Glutamatergic neuron (in vitro differentiated cells): ENCODE measurements around the gene SLC38A10. TPM values are rescaled to one million over a fixed set of nuclear protein-coding genes. Genes with fewer than 3 reads are reported as not detected.

Source experiments
- DNase-seq: peaks from one replicate; pipeline ENCODE4 v3.0.0; 2022
- H3K27ac Mint-ChIP-seq: one replicate; pipeline ENCODE4 v1.8.0; 2020; ENCODE audit warnings: mild to moderate bottlenecking, mixed read lengths, inconsistent platforms; ENCODE audit not compliant: unreplicated experiment
- H3K27me3 Mint-ChIP-seq: one replicate; pipeline ENCODE4 v1.8.0; 2020; ENCODE audit warnings: mild to moderate bottlenecking, moderate library complexity, mixed read lengths, inconsistent platforms; ENCODE audit not compliant: unreplicated experiment
- H3K36me3 Mint-ChIP-seq: one replicate; pipeline ENCODE4 v1.8.0; 2020; ENCODE audit warnings: mild to moderate bottlenecking, mixed read lengths, inconsistent platforms; ENCODE audit not compliant: unreplicated experiment
- H3K4me1 Mint-ChIP-seq: one replicate; pipeline ENCODE4 v1.8.0; 2020; ENCODE audit warnings: mild to moderate bottlenecking, low read depth, mixed read lengths, inconsistent platforms; ENCODE audit not compliant: unreplicated experiment
- H3K4me3 Mint-ChIP-seq: one replicate; pipeline ENCODE4 v1.8.0; 2020; ENCODE audit warnings: mild to moderate bottlenecking, mixed read lengths, inconsistent platforms; ENCODE audit not compliant: unreplicated experiment
- H3K9me3 Mint-ChIP-seq: one replicate; pipeline ENCODE4 v1.8.0; 2020; ENCODE audit warnings: mild to moderate bottlenecking, moderate library complexity, mixed read lengths, inconsistent platforms; ENCODE audit not compliant: unreplicated experiment
- total RNA-seq: library from RNA; stranded (reverse); fragmentation: NEBNext Ultra II Directional; extraction: Animal tissue kit (Norgen Biotek cat#: 25700); gene quantifications from one replicate; pipeline ENCODE4 v1.2.1, GENCODE V29; 2021; ENCODE audit not compliant: unreplicated experiment
- TF ChIP-seq, protein P1 (sequence below): fragments of 200-600 bp; sonication (generic); IDR thresholded peaks from one replicate; pipeline ENCODE4 v1.5.0; 2021; ENCODE audit not compliant: partially characterized antibody, unreplicated experiment

The SLC38A10 gene
- total RNA-seq, 1 donor from 2014 or later = 92.4 TPM

DNA sequence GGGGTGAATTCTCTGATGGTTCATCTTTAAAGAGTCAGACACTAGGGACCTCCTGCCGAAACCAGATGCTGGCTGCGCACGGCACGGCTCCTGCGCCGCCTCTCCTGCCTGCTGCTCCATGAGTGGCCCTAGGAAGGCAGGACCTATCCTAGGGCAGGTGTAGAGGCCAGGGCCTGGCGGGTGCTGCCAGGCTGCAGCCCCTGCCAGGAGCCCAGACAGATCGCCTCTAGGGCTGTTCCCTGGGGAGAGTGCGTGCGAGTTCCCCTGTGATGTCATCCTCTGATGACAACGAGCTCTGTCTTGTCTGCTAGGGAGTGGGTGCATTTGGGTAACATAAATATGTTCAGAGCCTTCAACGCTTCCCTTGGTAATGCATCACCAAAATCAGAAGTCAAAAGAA, 23.9 kb downstream of the SLC38A10 start:
- Mint-ChIP-seq H3K4me1 (peaks cover 16% of the 10 kb centered on the region), H3K27ac (no peak overlapping the region), H3K4me3 (no peak overlapping the region), H3K27me3 (no peaks in the 10 kb centered on the region), H3K36me3 (peaks cover 19% of the 10 kb centered on the region), H3K9me3 (peaks cover under 1% of the 10 kb centered on the region)
- no peak for DNase-seq
- TF ChIP-seq, protein P1, sequence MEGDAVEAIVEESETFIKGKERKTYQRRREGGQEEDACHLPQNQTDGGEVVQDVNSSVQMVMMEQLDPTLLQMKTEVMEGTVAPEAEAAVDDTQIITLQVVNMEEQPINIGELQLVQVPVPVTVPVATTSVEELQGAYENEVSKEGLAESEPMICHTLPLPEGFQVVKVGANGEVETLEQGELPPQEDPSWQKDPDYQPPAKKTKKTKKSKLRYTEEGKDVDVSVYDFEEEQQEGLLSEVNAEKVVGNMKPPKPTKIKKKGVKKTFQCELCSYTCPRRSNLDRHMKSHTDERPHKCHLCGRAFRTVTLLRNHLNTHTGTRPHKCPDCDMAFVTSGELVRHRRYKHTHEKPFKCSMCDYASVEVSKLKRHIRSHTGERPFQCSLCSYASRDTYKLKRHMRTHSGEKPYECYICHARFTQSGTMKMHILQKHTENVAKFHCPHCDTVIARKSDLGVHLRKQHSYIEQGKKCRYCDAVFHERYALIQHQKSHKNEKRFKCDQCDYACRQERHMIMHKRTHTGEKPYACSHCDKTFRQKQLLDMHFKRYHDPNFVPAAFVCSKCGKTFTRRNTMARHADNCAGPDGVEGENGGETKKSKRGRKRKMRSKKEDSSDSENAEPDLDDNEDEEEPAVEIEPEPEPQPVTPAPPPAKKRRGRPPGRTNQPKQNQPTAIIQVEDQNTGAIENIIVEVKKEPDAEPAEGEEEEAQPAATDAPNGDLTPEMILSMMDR = no peak

DNA sequence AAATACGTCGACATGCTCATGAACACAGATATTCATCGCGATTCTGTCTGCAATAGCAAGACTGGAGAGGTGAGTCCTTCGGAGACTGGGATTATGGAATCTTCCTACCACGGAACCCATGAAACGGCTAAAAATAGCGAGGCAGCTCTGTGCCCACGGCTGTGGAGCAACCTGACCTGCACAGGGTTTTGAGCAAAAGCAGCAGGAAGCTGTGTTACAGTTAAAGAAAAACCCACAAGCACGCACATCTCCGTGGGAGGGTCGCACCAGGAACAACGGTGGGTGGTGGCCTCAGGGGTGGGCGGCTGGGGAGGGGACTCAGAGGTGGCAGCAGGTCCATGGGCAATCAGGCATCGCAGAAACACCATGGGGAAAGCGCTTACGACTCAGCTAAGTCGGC, 24.8 kb downstream of the SLC38A10 start:
- peaks cover 1% of the 10 kb centered on the region for H3K9me3 Mint-ChIP-seq
- TF ChIP-seq, protein P1 = no peak
- DNase-seq = no peak
- H3K27ac Mint-ChIP-seq = no peak overlapping the region
- peaks cover 2% of the 10 kb centered on the region for H3K27me3 Mint-ChIP-seq
- H3K4me3 Mint-ChIP-seq = no peak overlapping the region
- peaks cover 20% of the 10 kb centered on the region for H3K4me1 Mint-ChIP-seq
- H3K36me3 Mint-ChIP-seq = peaks cover 19% of the 10 kb centered on the region

DNA sequence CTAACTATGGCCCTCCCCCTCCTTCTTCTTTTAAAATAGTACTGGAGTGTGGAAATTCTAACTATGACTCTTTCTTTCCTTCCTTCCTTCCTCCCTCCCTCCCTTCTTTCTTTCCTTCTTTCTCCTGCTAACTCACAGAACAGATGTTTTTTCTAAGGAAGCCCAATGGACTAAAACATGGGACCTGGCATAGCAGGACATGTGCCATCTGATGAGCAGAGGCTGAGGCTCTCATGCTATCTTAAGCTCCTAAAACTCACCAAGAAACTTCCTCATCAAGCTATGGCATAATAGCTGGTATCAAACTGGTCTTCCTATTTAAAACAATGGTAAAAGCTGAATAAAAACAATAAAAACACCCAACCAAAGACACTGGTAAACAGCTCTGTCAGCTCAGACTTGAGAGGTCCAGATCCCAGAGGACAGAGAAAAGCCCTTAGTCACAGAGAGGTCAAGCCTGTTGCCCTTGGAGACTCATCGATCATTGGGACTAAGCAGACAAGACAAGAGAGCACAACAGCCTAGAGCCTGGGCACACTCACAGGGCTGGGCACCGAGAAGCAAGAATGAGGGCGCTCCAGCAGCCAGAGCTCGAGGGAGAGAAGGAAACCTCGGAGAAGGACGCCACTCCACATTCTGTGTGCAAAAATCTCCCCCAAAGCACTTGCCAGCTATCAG, 27.6 kb downstream of the SLC38A10 start:
- peaks cover 19% of the 10 kb centered on the region for H3K36me3 Mint-ChIP-seq
- TF ChIP-seq, protein P1 = no peak
- H3K27me3 Mint-ChIP-seq = peaks cover 5% of the 10 kb centered on the region
- peaks cover 4% of the 10 kb centered on the region for H3K9me3 Mint-ChIP-seq
- no peak for DNase-seq
- H3K4me3 Mint-ChIP-seq = peak overlapping the region; percentile 11
- H3K27ac Mint-ChIP-seq = peak overlapping the region; percentile 13
- peaks cover 21% of the 10 kb centered on the region for H3K4me1 Mint-ChIP-seq

DNA sequence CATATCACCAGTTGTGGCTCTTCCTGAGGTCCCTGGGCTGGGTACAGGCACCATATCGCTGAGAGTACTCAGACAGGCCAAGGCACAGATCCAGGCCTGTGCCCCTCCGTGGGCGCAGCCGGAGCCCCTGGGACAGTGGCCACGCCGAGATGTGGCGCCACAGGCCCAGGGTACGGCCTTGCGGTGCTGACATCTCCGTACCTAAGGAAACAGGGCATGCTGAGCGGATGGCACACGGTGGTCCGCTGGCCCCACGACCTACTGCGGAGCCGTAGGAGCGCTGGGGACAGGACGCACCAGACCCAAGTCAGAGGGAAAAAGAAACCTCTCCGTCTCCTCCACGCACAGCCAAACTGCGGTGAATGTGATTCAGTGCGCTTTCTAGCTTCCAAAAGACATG, 29.5 kb downstream of the SLC38A10 start:
- H3K36me3 Mint-ChIP-seq = peaks cover 19% of the 10 kb centered on the region
- TF ChIP-seq, protein P1 = no peak
- peaks cover 5% of the 10 kb centered on the region for H3K27me3 Mint-ChIP-seq
- no peak overlapping the region for H3K27ac Mint-ChIP-seq
- peaks cover 7% of the 10 kb centered on the region for H3K9me3 Mint-ChIP-seq
- DNase-seq = no peak
- H3K4me1 Mint-ChIP-seq = peaks cover 23% of the 10 kb centered on the region
- peak overlapping the region; percentile 34 for H3K4me3 Mint-ChIP-seq

DNA sequence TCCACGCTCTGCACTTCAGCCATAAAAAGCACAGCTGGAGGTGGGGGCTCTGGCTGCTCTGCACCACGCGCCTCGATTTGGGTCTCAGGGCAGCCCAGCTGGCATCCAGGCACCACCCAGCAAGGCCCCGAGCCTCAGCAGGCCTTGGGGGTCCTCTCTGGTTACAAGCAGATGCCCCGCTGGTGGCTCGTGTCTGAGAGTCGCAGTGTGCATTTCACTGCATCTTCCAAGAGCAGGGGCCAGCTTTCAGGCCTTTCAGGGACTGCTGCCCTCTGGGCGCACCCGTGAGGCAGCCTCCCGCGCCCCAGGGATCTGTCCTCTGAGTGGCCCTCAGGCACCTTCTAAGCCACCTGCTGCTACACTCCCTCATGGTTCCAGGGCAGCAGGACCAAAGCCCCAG, 30.5 kb downstream of the SLC38A10 start:
- H3K27ac Mint-ChIP-seq = no peak overlapping the region
- TF ChIP-seq, protein P1 = no peak
- peaks cover 5% of the 10 kb centered on the region for H3K27me3 Mint-ChIP-seq
- peaks cover 23% of the 10 kb centered on the region for H3K4me1 Mint-ChIP-seq
- no peak for DNase-seq
- H3K4me3 Mint-ChIP-seq = no peak overlapping the region
- peaks cover 7% of the 10 kb centered on the region for H3K9me3 Mint-ChIP-seq
- peaks cover 14% of the 10 kb centered on the region for H3K36me3 Mint-ChIP-seq
